GM18858 (cell line): ENCODE data around the gene PEPD.
"Not testable (repeated sequence)": the region's sequence is repeated elsewhere in the genome, so short reads cannot be mapped to it uniquely, and the experiment has no call there.

Experiments used
- ATAC-seq: cut with Tn5 transposase; IDR thresholded peaks from one replicate; pipeline ENCODE4 v1.9.1; 2021; ENCODE audit not compliant: unreplicated experiment

Gene PEPD

GRCh38 chr19:33521480-33522370 is at the start of gene PEPD:
Gene PEPD (minus strand): TSS chr19:33521791. CDS start chr19:33521760, 31 bp downstream.
- ATAC-seq, result peak; percentile 79

- no peak for ATAC-seq
These were observed 48.2 kb upstream of the PEPD start for GRCh38 chr19:33569821-33570220.

- no peak for ATAC-seq
These were observed 47.1 kb upstream of the PEPD start for GRCh38 chr19:33568706-33569105.

GRCh38 chr19:33564836-33565338 is 43.3 kb upstream of the PEPD start:
- no peak for ATAC-seq

GRCh38 chr19:33562636-33563035 is 41.0 kb upstream of the PEPD start:
- ATAC-seq, result no peak

- not testable (repeated sequence) for ATAC-seq
These were observed 40.1 kb upstream of the PEPD start for GRCh38 chr19:33561666-33562065.

GRCh38 chr19:33561261-33561660 is 39.7 kb upstream of the PEPD start:
- ATAC-seq, result no peak

GRCh38 chr19:33559996-33560395 is 38.4 kb upstream of the PEPD start:
- no peak for ATAC-seq

GRCh38 chr19:33558856-33559255 is 37.3 kb upstream of the PEPD start:
- ATAC-seq, result no peak

- no peak for ATAC-seq
These were observed 36.6 kb upstream of the PEPD start for GRCh38 chr19:33558151-33558550.

GRCh38 chr19:33557720-33558119 is 36.1 kb upstream of the PEPD start:
- no peak for ATAC-seq

- no peak for ATAC-seq
These were observed 35.6 kb upstream of the PEPD start for GRCh38 chr19:33557196-33557595.

- no peak for ATAC-seq
These were observed 34.7 kb upstream of the PEPD start for GRCh38 chr19:33556261-33556660.

- ATAC-seq, result not testable (repeated sequence)
These were observed 34.1 kb upstream of the PEPD start for GRCh38 chr19:33555726-33556125.

GRCh38 chr19:33554821-33555220 is 33.2 kb upstream of the PEPD start:
- no peak for ATAC-seq

- no peak for ATAC-seq
These were observed 32.8 kb upstream of the PEPD start for GRCh38 chr19:33554391-33554790.

GRCh38 chr19:33553530-33554310 is 32.1 kb upstream of the PEPD start:
- no peak for ATAC-seq

GRCh38 chr19:33552928-33553279 is 31.3 kb upstream of the PEPD start:
- ATAC-seq, result no peak

- no peak for ATAC-seq
These were observed 30.8 kb upstream of the PEPD start for GRCh38 chr19:33552191-33552927.

- no peak for ATAC-seq
These were observed 30.1 kb upstream of the PEPD start for GRCh38 chr19:33551676-33552075.

- ATAC-seq, result no peak
These were observed 29.2 kb upstream of the PEPD start for GRCh38 chr19:33550768-33551167.
